Esophagus muscularis mucosa (tissue), 3 donors: ENCODE data around the gene PLCB3.

Source experiments
- CTCF ChIP-seq, 3 experiments: fragments of 200-600 bp in 2 of 3; fragments of 450-650 bp in 1 of 3; sonication (generic) in 2 of 3; IDR thresholded peaks; one replicate each; pipeline ENCODE4 v1.5.1; 2017 to 2019; ENCODE audit warnings: antibody characterized with exemption in 3 of 3, mild to moderate bottlenecking in 2 of 3, moderate library complexity in 1 of 3
- POLR2A ChIP-seq: fragments of 450-650 bp; IDR thresholded peaks from one replicate; pipeline ENCODE4 v1.6.1; 2017; ENCODE audit warnings: antibody characterized with exemption, moderate library complexity, mild to moderate bottlenecking, low read depth

- TF ChIP-seq POLR2A (no peak), CTCF (IDR thresholded peaks at IDR 0.05) (no peak)
Measured at GRCh38 chr11:64262271-64263002, 11.1 kb downstream of the PLCB3 start.
